Midbrain (tissue), 1 donor: ENCODE results near the gene RAB5B.
"Not testable (repeated sequence)": the region's sequence is repeated elsewhere in the genome, so short reads cannot be mapped to it uniquely, and the experiment has no call there.

Experiments used
- DNase-seq: peaks from one replicate; lab custom pipeline; 2025; lab: John Stamatoyannopoulos, UW

Gene RAB5B

DNA sequence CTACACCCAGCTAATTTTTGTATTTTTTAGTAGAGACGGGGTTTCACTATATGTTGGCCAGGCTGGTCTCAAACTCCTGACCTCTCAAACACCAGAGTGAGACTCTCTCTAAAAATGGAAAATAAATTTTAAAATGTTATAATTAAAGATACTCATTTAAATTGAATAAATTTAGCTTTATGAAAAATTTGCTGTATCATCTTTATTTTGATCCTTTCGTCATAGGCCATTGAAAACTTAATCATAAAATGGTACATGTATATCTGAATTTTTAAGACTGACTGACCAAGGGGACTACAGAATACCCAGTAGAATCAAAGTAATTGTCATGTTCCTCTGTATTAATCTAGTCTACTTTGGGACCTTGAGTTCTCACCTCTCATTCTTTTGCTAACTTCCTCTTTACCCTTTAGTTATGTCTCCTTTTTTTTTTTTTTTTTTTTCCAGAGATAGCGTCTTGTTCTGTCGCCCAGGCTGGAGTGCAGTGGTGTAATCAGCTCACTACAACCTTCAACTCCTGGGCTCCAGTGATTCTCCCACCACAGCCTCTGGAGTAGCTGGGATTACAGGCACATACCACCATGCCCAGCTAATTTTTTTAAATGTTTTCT, 9.5 kb downstream of the RAB5B start:
- no peak for DNase-seq

DNA sequence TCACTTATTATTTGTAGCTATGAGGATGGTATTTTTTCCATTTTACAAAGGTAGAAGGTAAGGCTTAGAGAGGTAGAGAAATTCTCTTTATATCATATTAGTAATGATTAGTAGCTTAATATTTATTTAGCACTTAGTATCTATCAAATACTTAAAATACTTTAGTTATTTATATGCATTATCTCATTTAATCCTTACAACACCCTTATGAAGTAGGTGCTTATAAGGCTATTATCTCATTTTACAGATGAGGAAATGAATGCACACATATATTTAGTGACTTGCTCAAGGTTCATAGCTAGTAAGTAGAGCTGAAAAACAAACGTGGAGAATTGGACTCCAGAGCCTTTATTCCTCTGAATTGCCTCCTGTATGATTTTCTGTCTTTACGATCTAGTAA, 11.0 kb downstream of the RAB5B start:
- no peak for DNase-seq

DNA sequence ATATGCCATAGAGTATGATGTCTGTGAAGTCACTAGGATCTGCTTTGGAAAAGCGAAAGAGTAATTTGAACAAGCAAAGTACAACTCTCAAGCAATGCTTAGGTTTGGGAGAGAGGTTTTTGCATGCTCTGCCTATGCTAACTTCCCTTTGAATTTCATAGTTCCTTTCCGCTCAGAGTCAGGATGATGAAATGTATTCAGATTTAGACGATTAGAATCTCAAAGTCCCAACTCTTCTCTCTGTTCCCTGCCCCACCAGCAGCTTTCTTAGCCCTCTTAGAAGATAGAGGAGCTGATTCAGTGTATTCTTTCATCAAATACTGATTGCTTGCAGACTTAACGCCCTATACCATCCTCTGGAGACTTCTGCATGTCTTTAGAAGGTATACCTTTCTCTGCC, 11.5 kb downstream of the RAB5B start:
- DNase-seq, result no peak

- not testable (repeated sequence) for DNase-seq
Observed at GRCh38 chr12:55985976-55986375, 12.1 kb downstream of the RAB5B start.

DNA sequence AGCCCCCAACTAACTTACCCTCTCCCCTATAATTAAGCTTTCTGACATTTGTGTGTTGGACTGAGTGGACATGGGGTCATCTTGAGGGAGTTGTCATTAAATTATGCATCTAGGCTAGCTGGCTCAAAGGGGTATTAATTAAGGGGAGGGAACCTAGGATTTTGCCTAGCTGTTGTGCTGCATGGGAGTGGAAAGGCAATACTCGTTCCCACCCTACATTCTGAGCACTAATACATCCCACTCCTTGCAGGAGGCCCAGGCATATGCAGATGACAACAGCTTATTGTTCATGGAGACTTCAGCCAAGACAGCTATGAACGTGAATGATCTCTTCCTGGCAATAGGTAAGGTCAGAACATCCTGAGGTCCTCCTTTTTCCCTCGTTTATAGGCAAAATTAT, 17.2 kb downstream of the RAB5B start:
- no peak for DNase-seq

DNA sequence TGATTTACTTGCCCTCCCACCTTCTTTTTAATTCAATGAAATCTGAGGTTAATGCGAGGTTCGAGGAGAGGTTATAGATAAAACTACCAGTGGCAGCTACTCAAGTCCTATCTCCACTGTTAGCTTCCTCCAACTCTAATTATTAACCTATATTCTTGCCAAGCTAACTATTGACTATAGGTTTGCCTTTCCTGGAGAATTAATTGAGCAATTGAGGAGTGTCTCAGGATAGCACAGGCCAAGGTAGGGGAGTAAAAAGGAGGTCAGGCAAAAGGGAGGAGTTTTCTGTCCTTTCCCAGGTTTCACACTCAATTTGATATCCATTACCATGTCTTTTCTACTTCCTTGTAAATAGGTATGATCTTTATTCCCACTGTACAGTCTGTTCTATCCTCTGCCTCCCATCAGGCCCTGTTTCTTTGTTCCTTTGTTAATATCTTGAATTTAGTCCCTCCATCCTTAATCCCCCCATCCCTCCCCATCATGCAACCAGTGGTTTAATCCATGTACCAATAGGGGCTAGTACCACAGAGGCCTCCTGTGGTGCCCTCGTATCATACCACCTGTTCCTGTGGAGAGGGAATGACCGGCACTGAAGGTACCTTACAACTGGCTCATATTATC, 19.5 kb downstream of the RAB5B start:
- DNase-seq, result no peak

- no peak for DNase-seq
Observed at GRCh38 chr12:55995366-55995765, 21.5 kb downstream of the RAB5B start.

DNA sequence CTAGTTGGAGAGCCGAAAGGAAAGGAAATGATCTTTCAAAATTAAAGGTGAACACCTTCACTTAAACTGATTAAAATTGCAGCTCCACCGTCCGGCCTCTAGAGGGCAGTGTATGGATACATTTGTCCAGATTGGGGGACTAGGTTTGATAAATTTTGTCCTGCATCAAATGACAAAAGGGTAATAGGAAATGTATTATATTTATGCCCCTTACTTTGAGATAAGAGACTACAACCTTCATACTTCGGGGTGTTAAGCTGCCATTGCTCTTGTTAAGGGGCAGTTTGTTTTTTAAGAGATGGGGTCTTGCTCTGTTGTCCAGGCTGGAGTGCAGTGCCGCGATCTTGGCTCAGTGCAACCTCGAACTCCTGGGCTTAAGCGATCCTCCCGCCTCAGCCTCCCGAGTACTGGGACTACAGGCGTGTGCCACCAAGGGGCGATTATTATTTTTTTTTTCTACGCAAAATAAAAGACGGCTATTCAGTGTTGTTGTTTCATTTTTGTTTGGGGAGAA, 22.4 kb downstream of the RAB5B start:
- DNase-seq, result peak; percentile 70

GRCh38 chr12:55996715-55997534, 23.0 kb downstream of the RAB5B start, which contains the start of gene SUOX:
Gene SUOX (plus strand): TSS chr12:55997276. CDS start chr12:56002222, 4,946 bp downstream.
- peak; percentile 97 for DNase-seq

DNA sequence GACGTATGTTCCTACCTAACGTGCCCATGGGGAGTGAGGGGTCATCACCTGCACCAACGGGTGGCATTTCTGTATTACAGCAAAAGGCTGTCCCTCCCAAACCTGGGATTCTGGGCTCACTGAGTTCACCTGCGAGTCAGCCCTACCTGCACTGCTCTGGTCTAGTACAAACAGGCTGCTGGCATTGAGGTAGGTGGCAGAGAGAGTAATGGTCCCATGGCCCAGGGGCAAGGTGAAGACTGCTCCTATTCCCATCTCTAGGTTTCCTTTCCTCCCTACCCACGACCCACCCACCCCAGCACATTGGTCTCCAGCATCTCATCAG, 23.6 kb downstream of the RAB5B start:
- no peak for DNase-seq

- DNase-seq, result not testable (repeated sequence)
Observed at GRCh38 chr12:55999522-55999921, 25.6 kb downstream of the RAB5B start.

GRCh38 chr12:55999999-56000540, 26.2 kb downstream of the RAB5B start:
- DNase-seq, result not testable (repeated sequence)

- no peak for DNase-seq
Observed at GRCh38 chr12:56001487-56002100, 27.7 kb downstream of the RAB5B start.

DNA sequence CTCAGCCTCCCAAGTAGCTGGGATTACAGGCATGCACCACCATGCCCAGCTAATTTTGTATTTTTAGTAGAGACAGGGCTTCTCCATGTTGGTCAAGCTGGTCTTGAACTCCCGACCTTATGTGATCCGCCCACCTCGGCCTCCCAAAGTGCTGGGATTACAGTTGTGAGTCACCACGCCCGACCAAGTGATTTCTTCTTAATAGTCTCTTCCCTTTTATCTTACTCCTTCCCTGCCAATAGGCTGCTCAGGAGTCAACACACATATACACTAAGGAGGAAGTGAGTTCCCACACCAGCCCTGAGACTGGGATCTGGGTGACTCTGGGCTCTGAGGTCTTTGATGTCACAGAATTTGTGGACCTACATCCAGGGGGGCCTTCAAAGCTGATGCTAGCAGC, 29.5 kb downstream of the RAB5B start:
- not testable (repeated sequence) for DNase-seq

DNA sequence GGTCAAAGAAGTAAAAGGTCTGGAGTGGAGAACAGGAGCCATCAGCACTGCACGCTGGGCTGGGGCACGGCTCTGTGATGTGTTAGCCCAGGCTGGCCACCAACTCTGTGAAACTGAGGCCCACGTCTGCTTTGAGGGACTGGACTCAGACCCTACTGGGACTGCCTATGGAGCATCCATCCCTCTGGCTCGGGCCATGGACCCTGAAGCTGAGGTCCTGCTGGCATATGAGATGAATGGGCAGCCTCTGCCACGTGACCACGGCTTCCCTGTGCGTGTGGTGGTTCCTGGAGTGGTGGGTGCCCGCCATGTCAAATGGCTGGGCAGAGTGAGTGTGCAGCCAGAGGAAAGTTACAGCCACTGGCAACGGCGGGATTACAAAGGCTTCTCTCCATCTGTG, 30.3 kb downstream of the RAB5B start:
- no peak for DNase-seq

- DNase-seq, result peak; percentile 43
Observed at GRCh38 chr12:56007564-56008559, 34.0 kb downstream of the RAB5B start.

GRCh38 chr12:56010111-56010570, 36.3 kb downstream of the RAB5B start:
- DNase-seq, result no peak

- DNase-seq, result no peak
Observed at GRCh38 chr12:56011509-56012090, 37.7 kb downstream of the RAB5B start.

DNA sequence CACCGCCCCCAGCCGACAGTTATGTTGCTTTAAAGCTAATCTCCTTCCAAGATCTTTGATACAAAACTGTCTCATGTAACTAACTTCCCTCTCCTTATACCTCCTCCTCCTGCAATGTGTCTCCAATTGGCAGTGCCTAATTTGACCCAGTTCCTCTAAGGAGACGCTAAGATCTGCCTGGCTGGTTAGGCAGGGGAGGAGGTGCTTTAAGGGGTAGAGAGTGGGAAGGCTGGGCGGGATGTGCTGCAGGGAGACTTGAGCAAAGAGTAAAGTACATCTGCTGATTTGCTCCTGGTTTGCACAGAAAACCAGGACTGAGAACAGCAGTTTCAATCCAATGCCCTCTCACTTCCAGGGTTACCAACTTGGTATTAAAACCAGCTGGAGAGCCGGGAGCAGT, 39.6 kb downstream of the RAB5B start:
- no peak for DNase-seq

GRCh38 chr12:56014205-56014604, 40.3 kb downstream of the RAB5B start:
- DNase-seq, result no peak
